Erythroblast (primary cell): Measurements from ENCODE around the gene CEP95.

Source experiments
- GATA1 ChIP-seq: IDR thresholded peaks from 2 replicates; pipeline ENCODE4 v1.6.1; 2011; ENCODE audit warnings: low read depth, mild to moderate bottlenecking, control low read depth, low read length, moderate library complexity
- POLR2A ChIP-seq: IDR thresholded peaks from 2 replicates; pipeline ENCODE4 v1.6.1; 2011; ENCODE audit warnings: mild to moderate bottlenecking, low read length

GRCh38 chr17:64461788-64462187, 45.0 kb upstream of the CEP95 start:
- no peak for TF ChIP-seq POLR2A
- no peak for TF ChIP-seq GATA1
